Measurements from ENCODE around the gene ALK.

ALK gene

DNA sequence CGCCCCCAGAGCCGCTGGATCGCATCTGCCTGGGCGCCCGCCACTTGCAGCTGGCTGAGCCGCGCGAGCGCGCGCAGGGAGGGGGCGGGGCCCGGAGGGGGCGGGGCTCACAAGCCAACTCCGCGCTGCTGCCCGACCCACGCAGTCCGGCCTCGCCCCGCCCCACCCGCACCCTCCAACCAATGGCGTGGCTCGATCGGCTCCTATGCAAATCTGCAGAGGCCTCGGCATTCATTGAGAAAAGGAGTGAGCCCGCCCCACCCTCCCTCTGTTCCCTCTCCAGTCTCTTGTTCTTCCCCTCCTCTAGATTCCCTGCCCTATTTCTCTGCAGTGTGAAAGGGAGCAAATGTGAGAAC, at the start of gene ALK:
Gene ALK (minus strand): TSS at position 27 of the 356 bp plus-strand sequence. CDS start 927 bp downstream, outside the sequence.
- peak; percentile 79 for DNase-seq

DNA sequence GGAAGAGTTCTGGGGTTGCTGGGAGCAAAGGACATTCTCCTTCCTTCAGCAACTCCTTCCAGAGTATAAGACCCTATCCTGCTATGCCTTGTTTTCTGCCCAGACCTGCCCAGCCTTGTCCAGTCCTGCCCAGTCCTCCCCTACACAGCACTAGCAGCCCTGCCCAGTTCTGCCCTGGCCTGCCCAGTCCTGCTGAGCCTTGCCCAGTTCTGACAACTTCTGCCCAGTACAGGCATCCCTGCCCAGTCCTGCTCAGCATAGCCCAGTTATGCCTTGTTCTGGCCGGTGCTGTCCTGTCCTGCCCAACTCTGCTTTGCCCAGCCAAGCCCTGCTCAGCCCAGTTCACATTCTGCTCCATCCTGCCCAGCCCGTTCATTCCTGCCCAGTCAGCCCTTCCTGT, 44.9 kb upstream of the ALK start:
- no peak for DNase-seq

- no peak for DNase-seq
Observed at GRCh38 chr2:29963972-29964570, 42.7 kb upstream of the ALK start.

- DNase-seq = no peak
Observed at GRCh38 chr2:29962922-29963321, 41.5 kb upstream of the ALK start.

- DNase-seq = no peak
Observed at GRCh38 chr2:29954316-29954715, 32.9 kb upstream of the ALK start.

DNA sequence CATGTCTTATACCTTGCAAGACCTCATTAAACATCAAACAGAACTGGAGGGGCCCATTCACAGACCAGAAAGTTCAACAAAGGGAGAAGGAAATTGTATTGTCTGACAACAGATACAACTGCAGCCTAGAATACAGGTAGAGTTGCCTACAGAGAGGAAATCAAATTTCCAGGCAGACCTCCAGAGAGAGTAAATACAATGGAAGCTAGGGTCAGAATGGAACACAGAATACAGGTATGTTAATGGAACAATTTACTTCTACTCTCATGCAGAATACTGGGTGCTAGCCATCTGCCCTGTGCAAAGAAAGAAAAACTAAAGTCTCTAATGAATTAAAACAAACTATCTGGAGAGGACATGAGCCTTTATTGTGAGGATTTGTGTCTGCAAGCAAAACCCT, 31.6 kb upstream of the ALK start:
- no peak for DNase-seq

DNA sequence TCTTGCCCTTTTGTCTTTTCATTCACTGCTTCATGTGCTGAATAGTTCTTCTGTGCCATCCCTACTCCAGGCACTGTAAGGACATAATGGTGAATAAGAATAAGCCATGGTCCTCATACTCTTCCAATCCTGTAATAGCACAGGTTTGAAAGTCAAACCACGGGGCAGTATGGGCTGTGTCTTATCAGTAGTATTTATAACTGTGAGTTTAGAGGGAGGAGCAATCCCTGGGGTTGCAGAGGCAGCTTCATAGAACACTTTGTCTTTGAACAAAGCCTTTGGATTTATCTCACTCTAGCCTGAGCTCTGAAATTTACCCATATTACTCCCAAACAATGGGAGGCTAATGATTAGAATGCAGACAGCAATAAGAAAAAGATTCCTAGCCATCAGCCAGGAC, 30.2 kb upstream of the ALK start:
- DNase-seq = no peak

GRCh38 chr2:29950481-29950880, 29.1 kb upstream of the ALK start:
- no peak for DNase-seq

DNA sequence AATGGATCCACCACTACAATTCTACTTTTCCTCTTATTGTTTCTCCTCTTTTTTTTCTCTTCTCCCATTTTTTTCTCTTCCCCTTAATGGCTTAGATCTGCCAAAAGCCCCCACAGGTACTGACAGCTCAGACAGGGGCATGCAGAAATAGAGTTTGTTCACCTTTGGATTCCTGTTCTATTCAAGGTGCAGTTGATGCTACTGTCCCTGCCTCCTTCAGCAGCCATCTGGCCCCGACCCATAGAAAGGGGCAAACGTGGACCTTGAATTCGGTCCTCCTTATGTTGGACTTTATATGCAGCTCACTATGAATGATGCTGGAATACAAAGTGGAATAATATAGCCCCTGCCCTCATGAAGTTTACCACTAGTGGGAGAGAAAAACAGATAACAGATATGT, 27.7 kb upstream of the ALK start:
- no peak for DNase-seq

- no peak for DNase-seq
Observed at GRCh38 chr2:29946505-29946904, 25.1 kb upstream of the ALK start.

DNA sequence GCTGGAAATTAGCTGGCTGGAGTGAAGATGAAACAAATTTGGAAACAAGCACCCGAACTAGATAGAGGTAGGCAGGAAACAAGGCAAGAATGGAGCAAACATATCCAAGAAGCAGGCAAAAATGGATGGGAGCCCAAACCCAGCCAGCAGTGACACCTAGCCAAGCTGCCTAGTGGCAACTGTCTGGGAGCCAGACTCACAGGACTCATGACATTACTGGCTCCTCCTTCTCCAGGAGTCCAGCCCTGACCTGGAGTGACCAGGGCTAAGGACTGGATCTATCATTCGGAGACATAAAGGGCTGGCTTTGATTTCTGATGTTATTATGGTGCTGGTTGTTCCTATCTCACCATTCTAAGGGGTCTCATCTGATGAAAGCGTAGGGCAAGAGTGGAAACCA, 21.3 kb upstream of the ALK start:
- DNase-seq = no peak

DNA sequence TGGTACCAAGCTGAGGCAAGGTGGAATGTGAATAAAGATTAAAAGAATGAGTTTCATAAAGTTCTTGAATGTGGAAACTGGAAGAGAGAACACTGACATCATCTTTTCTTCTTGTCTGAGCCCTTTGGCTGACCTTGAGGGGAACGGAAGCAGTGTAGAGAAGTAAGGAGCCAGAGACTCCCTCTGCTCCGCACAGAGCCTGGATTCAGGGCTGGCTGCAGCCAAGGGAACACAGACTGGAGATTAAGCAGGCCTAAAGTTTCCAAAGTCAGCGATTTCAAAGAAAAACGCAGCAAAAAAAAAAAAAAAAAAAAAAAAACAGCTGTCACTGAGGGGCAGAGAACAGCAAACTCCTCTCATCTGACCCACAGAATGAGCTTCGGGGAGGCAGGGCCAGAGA, 19.3 kb upstream of the ALK start:
- no peak for DNase-seq

GRCh38 chr2:29936020-29936419, 14.6 kb upstream of the ALK start:
- no peak for DNase-seq

DNA sequence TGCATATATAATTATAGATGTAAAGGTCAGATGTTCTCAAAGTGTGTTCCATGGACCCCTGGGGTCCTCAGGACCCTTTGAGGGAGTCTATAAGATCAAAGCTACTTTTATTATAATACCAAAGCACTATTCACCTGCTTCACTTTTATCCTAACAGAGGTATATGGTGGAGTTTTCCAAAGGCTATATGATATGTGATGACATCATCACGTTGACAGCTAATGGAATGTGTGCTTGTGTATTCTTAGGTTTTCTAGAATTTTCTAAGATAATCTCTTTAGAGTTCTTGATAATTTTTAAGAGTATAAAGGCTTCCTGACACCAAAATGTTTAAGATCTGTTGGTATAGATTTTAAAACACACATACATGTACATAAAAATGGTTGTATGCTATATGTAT, 10.4 kb upstream of the ALK start:
- no peak for DNase-seq

DNA sequence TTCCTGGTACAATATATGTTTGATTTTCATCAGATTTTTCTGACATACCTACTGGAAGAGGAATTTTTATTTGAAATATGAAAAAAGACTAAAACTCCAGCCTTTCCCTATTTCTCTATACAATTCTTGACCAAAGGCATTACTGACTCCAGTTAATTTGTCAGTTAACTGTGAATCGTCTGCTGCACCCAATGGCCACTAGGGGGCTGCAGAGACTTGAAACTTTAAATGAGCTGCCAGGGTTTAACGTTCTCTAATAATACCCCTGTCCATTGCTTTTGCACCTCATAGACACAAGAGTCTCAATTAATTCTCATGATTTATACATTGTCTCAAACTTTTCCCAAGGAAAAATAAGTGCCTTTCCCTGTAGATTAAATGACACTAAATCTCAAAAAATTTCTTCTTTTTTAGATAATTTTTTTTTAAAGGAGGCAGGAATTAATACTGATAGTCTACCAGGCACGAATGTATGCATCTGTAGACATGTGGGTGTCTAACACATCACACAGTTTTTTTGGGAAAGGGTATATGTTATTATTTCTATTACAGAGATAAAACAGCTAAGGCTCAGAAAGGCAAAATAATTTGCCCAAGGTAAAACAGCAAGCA, 1.8 kb upstream of the ALK start:
- peak; percentile 36 for DNase-seq

DNA sequence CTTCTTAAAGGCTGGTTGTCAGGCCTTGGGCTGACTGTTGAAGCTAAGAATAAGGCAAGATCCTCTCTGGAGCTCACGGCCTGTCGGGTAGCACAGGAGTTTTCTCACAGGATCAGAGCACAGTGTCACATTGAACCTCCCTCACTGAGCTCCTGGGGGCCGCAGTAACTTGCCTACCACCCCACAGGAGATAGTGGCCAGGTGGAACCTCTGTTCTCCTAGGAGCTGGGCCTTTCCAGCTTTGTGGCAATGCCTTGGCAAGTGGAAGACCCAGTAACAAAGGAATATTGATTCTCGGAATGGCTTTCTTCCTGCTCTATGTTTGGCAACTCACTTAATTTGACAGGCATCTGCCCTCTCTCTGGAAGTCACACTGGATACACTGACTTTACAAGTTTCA, 1.2 kb upstream of the ALK start:
- DNase-seq = no peak

DNA sequence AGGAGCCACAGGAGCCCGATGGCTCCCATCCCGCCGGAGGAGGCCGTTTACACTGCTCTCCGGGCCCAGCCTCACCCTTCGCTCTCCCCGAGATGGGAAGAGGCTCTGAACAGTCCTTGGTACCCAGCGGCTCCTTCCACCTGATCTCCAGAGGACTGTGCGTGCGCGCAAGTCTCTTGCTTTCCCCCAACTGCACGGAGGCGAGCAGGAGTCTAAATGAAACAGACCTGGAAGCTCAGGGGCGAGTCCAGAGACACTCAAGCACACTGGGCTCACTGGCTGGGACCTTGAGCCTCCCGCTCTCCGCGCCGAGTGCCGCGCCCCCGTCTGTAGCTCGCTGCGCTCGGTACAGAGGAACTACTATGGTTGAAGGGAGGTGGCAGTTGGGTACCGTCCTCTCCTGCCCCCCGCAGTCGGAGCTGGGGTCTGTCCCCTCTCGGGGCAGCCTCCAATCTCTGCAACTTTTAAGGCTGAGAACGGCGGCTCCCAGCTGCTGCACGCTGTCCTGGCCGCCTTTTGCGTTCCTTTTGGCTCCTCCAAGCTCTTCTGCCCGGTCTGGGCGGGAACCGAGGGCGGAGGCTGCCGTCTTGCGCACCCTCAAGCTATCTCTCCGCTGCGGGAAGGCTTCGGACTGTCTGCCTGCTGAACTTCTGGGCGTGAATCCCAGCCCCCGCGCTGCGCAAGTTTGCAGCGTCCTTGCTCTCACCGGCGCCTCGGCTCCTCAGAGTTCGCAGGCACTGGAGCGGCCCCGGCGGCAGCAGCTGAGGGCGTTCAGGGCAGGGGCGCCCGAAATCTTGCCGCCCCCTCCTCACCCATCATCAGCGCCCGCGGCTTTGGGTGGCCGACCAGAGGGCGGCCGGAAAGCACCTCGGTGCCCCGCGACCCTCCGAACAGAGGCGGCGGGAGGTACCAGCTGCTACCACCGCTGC, 491 bp downstream of the ALK start:
- peak; percentile 12 for DNase-seq

GRCh38 chr2:29920130-29920577, 1.2 kb downstream of the ALK start:
- DNase-seq = no peak

DNA sequence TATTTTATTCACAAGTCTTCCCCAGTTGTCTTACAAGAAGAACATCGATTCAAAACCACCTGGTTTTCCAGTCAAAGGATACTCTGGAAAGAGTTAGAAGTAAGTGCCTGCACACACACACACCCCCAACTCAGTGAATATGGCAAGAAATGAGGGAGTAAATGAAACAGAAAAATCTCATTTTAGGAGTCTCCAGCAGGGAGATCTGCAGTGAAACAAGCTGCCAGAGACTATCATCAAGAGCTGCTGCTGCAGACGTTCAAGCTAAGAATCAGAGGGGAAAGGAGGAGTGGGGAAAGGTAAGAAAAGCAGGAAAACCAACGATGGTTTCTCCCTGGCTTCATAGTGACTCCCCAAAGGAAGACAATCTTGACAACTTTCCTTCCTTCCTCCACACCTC, 2.4 kb downstream of the ALK start:
- DNase-seq = no peak

DNA sequence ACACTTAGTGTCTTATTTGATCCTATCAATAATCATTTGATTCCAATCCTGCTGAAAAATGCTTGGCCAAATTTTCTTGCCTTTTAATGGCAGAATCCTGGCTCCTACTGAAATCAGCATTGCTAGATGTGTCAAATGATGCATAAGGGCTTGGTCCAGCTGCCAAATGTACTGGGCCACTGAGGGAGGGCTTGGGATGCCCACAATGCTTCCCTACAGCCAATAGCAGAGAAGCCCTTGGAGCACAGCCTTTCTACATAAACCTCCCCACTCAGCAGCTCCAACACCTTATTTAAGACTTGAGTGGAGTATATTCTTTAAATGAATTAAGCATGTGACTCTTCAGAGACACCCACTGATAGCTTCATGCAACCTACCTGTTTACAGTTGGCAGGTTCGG, 3.6 kb downstream of the ALK start:
- DNase-seq = no peak

GRCh38 chr2:29916571-29916970, 4.8 kb downstream of the ALK start:
- no peak for DNase-seq

GRCh38 chr2:29910960-29911359, 10.4 kb downstream of the ALK start:
- no peak for DNase-seq

DNA sequence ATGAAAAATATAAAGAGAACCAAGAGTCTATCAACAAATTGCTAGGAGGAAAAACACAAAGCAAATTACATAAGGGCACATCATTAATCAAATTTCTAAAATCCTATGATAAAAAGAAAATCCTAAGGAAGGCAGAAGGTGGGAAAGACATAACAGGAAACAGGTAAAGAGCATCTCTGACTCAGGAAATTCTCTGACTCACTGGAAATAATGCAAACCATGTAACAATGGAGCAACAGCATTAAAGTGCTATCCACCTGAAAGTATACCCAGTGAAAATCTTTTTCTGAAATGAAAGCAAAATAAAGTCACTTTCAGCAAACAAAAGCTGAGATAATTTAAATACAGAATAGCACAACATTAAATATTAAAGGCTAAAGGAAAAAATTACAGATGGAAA, 10.9 kb downstream of the ALK start:
- no peak for DNase-seq

DNA sequence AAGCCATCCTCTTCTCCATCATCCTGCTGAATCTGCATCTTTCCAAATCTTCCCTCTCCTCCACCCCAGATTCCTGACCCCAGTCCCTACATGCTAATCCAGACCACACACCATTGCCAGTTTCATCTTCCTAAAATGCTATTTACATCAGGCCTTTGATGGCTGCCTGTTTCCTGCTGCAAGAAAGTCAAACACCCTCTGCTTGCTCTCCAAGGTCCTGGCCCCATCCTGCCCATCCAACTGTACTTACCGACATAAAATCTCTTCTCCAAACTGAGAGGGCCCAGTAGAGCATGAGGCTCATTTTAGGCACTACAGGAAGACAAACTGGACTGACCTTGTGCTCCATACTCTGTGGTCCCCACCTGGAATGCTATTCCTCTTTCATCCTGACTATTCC, 19.0 kb downstream of the ALK start:
- no peak for DNase-seq

All from NCI-H748 treated with DMSO at 0.1 percent for 48 hours (cell line).